H1 (cell line): Measurements from ENCODE around the gene FBXO46. TPM values are rescaled to one million over a fixed set of nuclear protein-coding genes. Genes with fewer than 3 reads are reported as not detected.

Source experiments
- CTCF ChIA-PET: fragments of 300-600 bp; sonication (Branson Sonifier 250); formaldehyde crosslinking; loops from one replicate; lab custom pipeline; 2021; ENCODE audit not compliant: partially characterized antibody; lab: Charles Lee
- POLR2A ChIA-PET: fragments of 300-600 bp; sonication (Branson Sonifier 250); formaldehyde crosslinking; loops from one replicate; lab custom pipeline; 2021; ENCODE audit warnings: inconsistent platforms; ENCODE audit not compliant: partially characterized antibody; lab: Charles Lee
- DNase-seq, 2 experiments: peaks; one replicate each; pipeline versions ENCODE4 v3.0.0 to v3.0.0-alpha.2; 2010 to 2022; ENCODE audit warnings: low spot score in 2 of 2, low read depth in 1 of 2, mixed read lengths in 1 of 2
- FAIRE-seq: peaks from 2 replicates; lab custom pipeline; 2011; peaks lifted over from hg19 to GRCh38; lab: Jason Lieb, UNC
- H2AFZ ChIP-seq: 2 replicates; pipeline ENCODE4 v1.8.1; 2012; ENCODE audit warnings: low read length, inconsistent platforms
- H2AK5ac ChIP-seq: 2 replicates; pipeline ENCODE4 v1.6.1; 2013; ENCODE audit warnings: low read depth, low read length
- H2BK120ac ChIP-seq: replicated peaks from 2 replicates; pipeline ENCODE3; 2013; ENCODE audit warnings: low read depth, low read length, inconsistent platforms
- H2BK12ac ChIP-seq: 2 replicates; pipeline ENCODE4 v1.6.1; 2013; ENCODE audit warnings: low read depth, low read length
- H2BK15ac ChIP-seq: 2 replicates; pipeline ENCODE4 v1.6.1; 2013; ENCODE audit warnings: low read length
- H2BK20ac ChIP-seq: 2 replicates; pipeline ENCODE4 v1.6.1; 2013; ENCODE audit warnings: low read length
- H2BK5ac ChIP-seq: 2 replicates; pipeline ENCODE4 v1.6.1; 2013; ENCODE audit warnings: low read depth, low read length
- H3K14ac ChIP-seq: 2 replicates; pipeline ENCODE4 v1.6.1; 2013; ENCODE audit warnings: inconsistent platforms; ENCODE audit not compliant: insufficient read length
- H3K18ac ChIP-seq: 2 replicates; pipeline ENCODE4 v1.6.1; 2013; ENCODE audit warnings: low read length; ENCODE audit errors: extremely low read depth
- H3K23ac ChIP-seq: 2 replicates; pipeline ENCODE4 v1.6.1; 2013; ENCODE audit warnings: inconsistent platforms; ENCODE audit not compliant: insufficient read length
- H3K23me2 ChIP-seq: 2 replicates; pipeline ENCODE4 v1.6.1; 2013; ENCODE audit warnings: low read depth, low read length
- H3K27ac ChIP-seq: 2 replicates; pipeline ENCODE4 v1.6.1; 2011; ENCODE audit warnings: low read depth, low read length, inconsistent platforms
- H3K27me3 ChIP-seq, 4 experiments: replicated peaks in 1 of 4; 1 replicate in 1 of 4; 2 replicates in 3 of 4; pipeline versions ENCODE4 v1.6.1 to v1.8.1; 2011 to 2013; ENCODE audit warnings: low read length in 3 of 4, mild to moderate bottlenecking in 3 of 4, inconsistent platforms in 2 of 4, mixed read lengths in 2 of 4, moderate library complexity in 1 of 4; ENCODE audit not compliant: control insufficient read depth in 3 of 4, insufficient read depth in 3 of 4; ENCODE audit errors: extremely low read depth in 1 of 4
- H3K36me3 ChIP-seq, 4 experiments: 2 replicates each; pipeline versions ENCODE4 v1.6.1 to v1.8.1; 2011 to 2013; ENCODE audit warnings: mild to moderate bottlenecking in 4 of 4, low read length in 3 of 4, moderate library complexity in 2 of 4, control low read depth in 1 of 4, inconsistent platforms in 1 of 4; ENCODE audit not compliant: insufficient read depth in 4 of 4, control insufficient read depth in 2 of 4
- H3K4ac ChIP-seq: replicated peaks from 2 replicates; pipeline ENCODE3; 2013; ENCODE audit warnings: low read length, low read depth, mixed read lengths, inconsistent platforms; ENCODE audit not compliant: insufficient read length
- H3K4me1 ChIP-seq, 4 experiments: replicated peaks in 1 of 4; 1 replicate in 1 of 4; 2 replicates in 3 of 4; pipeline versions ENCODE4 v1.6.1 to v1.8.1; 2011 to 2013; ENCODE audit warnings: low read length in 3 of 4, inconsistent platforms in 2 of 4, mixed read lengths in 1 of 4; ENCODE audit not compliant: insufficient read depth in 4 of 4, control insufficient read depth in 3 of 4
- H3K4me2 ChIP-seq, 2 experiments: 2 replicates each; pipeline versions ENCODE4 v1.6.1 to v1.8.1; 2011 to 2013; ENCODE audit warnings: low read depth in 2 of 2, low read length in 2 of 2, control low read depth in 1 of 2, inconsistent platforms in 1 of 2, mild to moderate bottlenecking in 1 of 2; ENCODE audit not compliant: insufficient read depth in 1 of 2
- H3K4me3 ChIP-seq, 4 experiments: fragments of 200-600, 300-600 bp in 1 of 4; sonication (generic), shearing (Covaris generic), sonication (Bioruptor Twin) in 1 of 4; 2 replicates each; pipeline versions ENCODE4 v1.5.1 to v1.8.1; 2011 to 2016; ENCODE audit warnings: low read length in 4 of 4, low read depth in 3 of 4, control low read depth in 2 of 4, inconsistent platforms in 2 of 4, mild to moderate bottlenecking in 2 of 4, mixed read lengths in 1 of 4, moderate library complexity in 1 of 4; ENCODE audit not compliant: insufficient read depth in 2 of 4; ENCODE audit errors: extremely low read depth in 1 of 4
- H3K56ac ChIP-seq: replicated peaks from 2 replicates; pipeline ENCODE3; 2013; ENCODE audit warnings: low read depth, mild to moderate bottlenecking, mixed read lengths, low read length, inconsistent platforms; ENCODE audit not compliant: insufficient read length
- H3K79me1 ChIP-seq: 2 replicates; pipeline ENCODE4 v1.6.1; 2013; ENCODE audit warnings: low read depth, low read length, control low read depth
- H3K79me2 ChIP-seq, 2 experiments: 2 replicates each; pipeline versions ENCODE4 v1.6.1 to v1.8.1; 2012 to 2013; ENCODE audit warnings: low read length in 2 of 2, mild to moderate bottlenecking in 2 of 2, inconsistent platforms in 1 of 2; ENCODE audit not compliant: insufficient read depth in 2 of 2, control insufficient read depth in 1 of 2
- H3K9ac ChIP-seq, 4 experiments: replicated peaks in 1 of 4; 1 replicate in 1 of 4; 2 replicates in 3 of 4; pipeline versions ENCODE4 v1.6.1 to v1.8.1; 2011 to 2013; ENCODE audit warnings: low read depth in 3 of 4, low read length in 3 of 4, control low read depth in 2 of 4, mild to moderate bottlenecking in 2 of 4, moderate library complexity in 2 of 4, inconsistent platforms in 1 of 4; ENCODE audit errors: extremely low read depth in 1 of 4
- H3K9me3 ChIP-seq, 2 experiments: 2 replicates each; pipeline versions ENCODE4 v1.6.1 to v1.8.1; 2012 to 2013; ENCODE audit warnings: mild to moderate bottlenecking in 2 of 2, moderate library complexity in 2 of 2, control low read depth in 1 of 2, inconsistent platforms in 1 of 2, low read depth in 1 of 2, low read length in 1 of 2, mixed read lengths in 1 of 2; ENCODE audit not compliant: insufficient read depth in 2 of 2
- H4K20me1 ChIP-seq, 2 experiments: replicated peaks in 1 of 2; 2 replicates each; pipeline versions ENCODE3 to v1.8.1; 2011 to 2013; ENCODE audit warnings: inconsistent platforms in 2 of 2, low read length in 2 of 2, mild to moderate bottlenecking in 1 of 2; ENCODE audit not compliant: insufficient read depth in 2 of 2, control insufficient read depth in 1 of 2
- H4K5ac ChIP-seq: 2 replicates; pipeline ENCODE4 v1.6.1; 2013; ENCODE audit warnings: low read length, low read depth, mixed read lengths, inconsistent platforms; ENCODE audit not compliant: insufficient read length
- H4K8ac ChIP-seq: 2 replicates; pipeline ENCODE4 v1.8.0; 2013; ENCODE audit warnings: mild to moderate bottlenecking, moderate library complexity, low read length, inconsistent platforms; ENCODE audit not compliant: insufficient read depth; ENCODE audit errors: extremely low read depth
- H4K91ac ChIP-seq: replicated peaks from 2 replicates; pipeline ENCODE3; 2013; ENCODE audit warnings: low read length, mixed read lengths, inconsistent platforms; ENCODE audit not compliant: insufficient read length
- GABPA ChIP-seq: IDR thresholded peaks from 2 replicates; pipeline ENCODE4 v1.6.1; 2011; ENCODE audit warnings: mild to moderate bottlenecking, low read length, moderate library complexity, borderline replicate concordance; ENCODE audit not compliant: insufficient read depth
- HDAC6 ChIP-seq: IDR thresholded peaks from one replicate; pipeline ENCODE4 v1.7.1; 2012; ENCODE audit warnings: low read depth, mild to moderate bottlenecking, inconsistent platforms, low read length, moderate library complexity
- SIN3A ChIP-seq, 2 experiments: IDR thresholded peaks in 1 of 2; conservative IDR thresholded peaks in 1 of 2; 2 replicates each; pipeline ENCODE4 v1.6.1; 2011 to 2012; ENCODE audit warnings: low read length in 2 of 2, improper control_type of control experiment in 1 of 2, low read depth in 1 of 2, mild to moderate bottlenecking in 1 of 2
- WGBS, 2 experiments: shearing (Covaris generic) in 1 of 2; methylation state at CpG; one replicate each; pipeline versions ENCODE4 v1.1.6 to v1.1.7; 2013 to 2015; ENCODE audit warnings: low lambda C conversion rate in 2 of 2, mixed read lengths in 2 of 2, inconsistent platforms in 1 of 2, low coverage in 1 of 2, missing lambda C conversion rate in 1 of 2; ENCODE audit not compliant: insufficient replicate concordance in 2 of 2, insufficient coverage in 1 of 2, insufficient read length in 1 of 2; ENCODE audit errors: extremely low coverage in 1 of 2, missing lambda C conversion rate in 1 of 2; 5-methylcytosine and 5-hydroxymethylcytosine counted together
- polyA plus RNA-seq, 7 experiments: library from polyadenylated mRNA; depleted of rRNA in 3 of 7; stranded (reverse) in 5 of 7; unstranded in 2 of 7; fragments of >200 nt in 5 of 7; fragments of 200-250 nt in 2 of 7; gene quantifications; 1 replicate in 5 of 7; 2 replicates in 1 of 7; 4 replicates in 1 of 7; pipeline versions ENCODE4 v1.2.1 to v1.2.3, GENCODE V29; 2011 to 2013; ENCODE audit warnings: missing spikeins in 2 of 7, mixed read lengths in 2 of 7
- total RNA-seq: library from RNA; stranded (reverse); fragmentation: NEBNext Ultra II Directional; extraction: Animal tissue kit (Norgen Biotek cat#: 25700); gene quantifications from 2 replicates; pipeline ENCODE4 v1.2.1, GENCODE V29; 2021

The FBXO46 gene
- total and polyA plus RNA-seq, 2 of the 8 experiments (the other 6 are each of a cell fraction or from before 2014, with no cell fraction given), result 11.2 to 38.9 TPM

GRCh38 chr19:45667620-45668341 is 62.9 kb downstream of the FBXO46 start, which contains the start of gene GIPR:
GIPR (plus strand) TSS chr19:45668221; CDS start chr19:45669521, 1,300 bp downstream.
- Histone ChIP-seq H3K23me2 (peaks cover 21% of the 10 kb centered on the region), H3K27ac (no peak within 1 kb of the TSS), H2BK120ac (peak within 1 kb of the TSS; percentile 85), H3K56ac (no peak within 1 kb of the TSS), H3K79me2 (no peaks in the 10 kb centered on the region), H3K9me3 (no peaks in the 10 kb centered on the region), H3K4me2 (peak within 1 kb of the TSS; percentile 95 to 98), H3K27me3 (peaks cover 18 to 31% (median 27%) of the 10 kb centered on the region in 4 experiments), H3K23ac (no peak within 1 kb of the TSS), H3K14ac (no peak within 1 kb of the TSS), H4K8ac (no peak within 1 kb of the TSS), H3K4me3 (peak within 1 kb of the TSS; percentile 31 to 65 (median 46); a peak in 7 of 8 replicates), H2BK12ac (peak within 1 kb of the TSS; percentile 94; the same call in 1 of the 2 replicates), H2BK5ac (peak within 1 kb of the TSS; percentile 74; the same call in 1 of the 2 replicates), H3K18ac (peak within 1 kb of the TSS; percentile 84; the same call in 1 of the 2 replicates), H4K91ac (peak within 1 kb of the TSS; percentile 78), H2BK20ac (peak within 1 kb of the TSS; percentile 98), H2AFZ (peak within 1 kb of the TSS; percentile 91), H3K79me1 (no peaks in the 10 kb centered on the region), H3K9ac (no peak within 1 kb of the TSS), H3K36me3 (no peaks in the 10 kb centered on the region), H2AK5ac (peak within 1 kb of the TSS; percentile 43), H4K20me1 (peaks cover 0 to 2% of the 10 kb centered on the region in 2 experiments), H3K4me1 (peaks cover 9 to 14% (median 11%) of the 10 kb centered on the region in 4 experiments), H4K5ac (peak within 1 kb of the TSS; percentile 34), H3K4ac (peak within 1 kb of the TSS; percentile 24), H2BK15ac (peak within 1 kb of the TSS; percentile 99)
- no peak for FAIRE-seq
- CTCF ChIA-PET, result interaction anchor here (0.6 to 1.4 kb wide), 5 partner anchors 15 to 268 kb away, joined by 3 to 5 read pairs (median 3); no protein-coding TSS in a partner anchor
- 73% methylated on average over 4 of the region's 15 CpGs; no CpG with 5 or more reads in 1 of the 2 experiments for WGBS, 2 experiments
- no peak for TF ChIP-seq HDAC6
- TF ChIP-seq GABPA, result no peak
- TF ChIP-seq SIN3A (conservative IDR thresholded peaks at IDR 0.05 in 1 of 2, IDR thresholded peaks at IDR 0.05 in 1 of 2; ENCODE audit: low read depth in 1 of 2, low read length in 2 of 2), result peak in 1 of 2 experiments; percentile 25; a peak in 1 of 4 replicates
- DNase-seq, result peak in 1 of 2 experiments; percentile 89
- POLR2A ChIA-PET, result interaction anchor here (0.9 to 3.3 kb wide), 5 partner anchors 10 to 51 kb away, joined by 3 to 9 read pairs (median 5); no protein-coding TSS in a partner anchor
